ENCODE data around the gene HAAO. TPM values are rescaled to one million over a fixed set of nuclear protein-coding genes. Genes with fewer than 3 reads are reported as not detected.

HAAO gene
- total RNA-seq, 1 experiment from 2014 or later, result 2.2 TPM

- no peak for DNase-seq
- TF ChIP-seq CTCF (IDR thresholded peaks at IDR 0.05; ENCODE audit: unreplicated experiment), result no peak
- Mint-ChIP-seq H3K4me1 (ENCODE audit: low read depth, unreplicated experiment) (peaks cover 8% of the 10 kb centered on the region), H3K36me3 (ENCODE audit: insufficient read depth, unreplicated experiment) (peaks cover 15% of the 10 kb centered on the region), H3K27ac (ENCODE audit: unreplicated experiment) (no peak overlapping the region), H3K4me3 (ENCODE audit: low read depth, unreplicated experiment) (no peak overlapping the region), H3K9me3 (ENCODE audit: low read depth, unreplicated experiment) (no peaks in the 10 kb centered on the region), H3K27me3 (ENCODE audit: unreplicated experiment) (peaks cover 14% of the 10 kb centered on the region)
- no TSS peak for BruUV-seq (replicated peaks)
- CTCF ChIA-PET, result no interaction called here
- intact Hi-C loops (cut with micrococcal nuclease; ENCODE audit: unreplicated experiment), result no loop called here
These were observed 4.5 kb downstream of the HAAO start for GRCh38 chr2:42787788-42788477.

GRCh38 chr2:42787424-42787787 lies 5.0 kb downstream of the HAAO start:
- Mint-ChIP-seq H3K9me3 (ENCODE audit: low read depth, unreplicated experiment) (no peaks in the 10 kb centered on the region), H3K36me3 (ENCODE audit: insufficient read depth, unreplicated experiment) (peaks cover 9% of the 10 kb centered on the region), H3K4me3 (ENCODE audit: low read depth, unreplicated experiment) (no peak overlapping the region), H3K27ac (ENCODE audit: unreplicated experiment) (no peak overlapping the region), H3K27me3 (ENCODE audit: unreplicated experiment) (peaks cover 14% of the 10 kb centered on the region), H3K4me1 (ENCODE audit: low read depth, unreplicated experiment) (peaks cover 8% of the 10 kb centered on the region)
- BruUV-seq (replicated peaks), result no TSS peak
- intact Hi-C loops (cut with micrococcal nuclease; ENCODE audit: unreplicated experiment), result no loop called here
- DNase-seq, result no peak
- CTCF ChIA-PET, result no interaction called here
- no peak for TF ChIP-seq CTCF (IDR thresholded peaks at IDR 0.05; ENCODE audit: unreplicated experiment)

GRCh38 chr2:42786561-42787345 lies 5.6 kb downstream of the HAAO start:
- intact Hi-C loops (cut with micrococcal nuclease; ENCODE audit: unreplicated experiment), result no loop called here
- CTCF ChIA-PET, result interaction anchor here (0.6 kb wide), 1 partner anchor 640 kb away, joined by 3 read pairs; no protein-coding TSS in a partner anchor
- Mint-ChIP-seq H3K36me3 (ENCODE audit: insufficient read depth, unreplicated experiment) (peaks cover 3% of the 10 kb centered on the region), H3K4me3 (ENCODE audit: low read depth, unreplicated experiment) (no peak overlapping the region), H3K27ac (ENCODE audit: unreplicated experiment) (no peak overlapping the region), H3K9me3 (ENCODE audit: low read depth, unreplicated experiment) (no peaks in the 10 kb centered on the region), H3K4me1 (ENCODE audit: low read depth, unreplicated experiment) (peaks cover 8% of the 10 kb centered on the region), H3K27me3 (ENCODE audit: unreplicated experiment) (peaks cover 13% of the 10 kb centered on the region)
- no peak for DNase-seq
- BruUV-seq (replicated peaks), result no TSS peak
- TF ChIP-seq CTCF (IDR thresholded peaks at IDR 0.05; ENCODE audit: unreplicated experiment), result no peak

GRCh38 chr2:42784204-42784880 lies 8.0 kb downstream of the HAAO start:
- no peak for DNase-seq
- no peaks in the 10 kb centered on the region for H3K9me3 Mint-ChIP-seq (ENCODE audit: low read depth, unreplicated experiment)
- TF ChIP-seq CTCF (IDR thresholded peaks at IDR 0.05; ENCODE audit: unreplicated experiment), result no peak
- no TSS peak for BruUV-seq (replicated peaks)
- intact Hi-C loops (cut with micrococcal nuclease; ENCODE audit: unreplicated experiment), result no loop called here
- H3K4me3 Mint-ChIP-seq (ENCODE audit: low read depth, unreplicated experiment), result no peak overlapping the region
- no peak overlapping the region for H3K27ac Mint-ChIP-seq (ENCODE audit: unreplicated experiment)
- CTCF ChIA-PET, result no interaction called here
- no peaks in the 10 kb centered on the region for H3K27me3 Mint-ChIP-seq (ENCODE audit: unreplicated experiment)
- H3K36me3 Mint-ChIP-seq (ENCODE audit: insufficient read depth, unreplicated experiment), result no peaks in the 10 kb centered on the region
- no peaks in the 10 kb centered on the region for H3K4me1 Mint-ChIP-seq (ENCODE audit: low read depth, unreplicated experiment)
